Right cardiac atrium (tissue), 5 donors: ENCODE measurements around the gene OR9Q1. TPM values are rescaled to one million over a fixed set of nuclear protein-coding genes. Genes with fewer than 3 reads are reported as not detected.
"Not testable (repeated sequence)": the region's sequence is repeated elsewhere in the genome, so short reads cannot be mapped to it uniquely, and the experiment has no call there.

Experiments
- ATAC-seq, 2 donors: fragments of 200-7000 bp; cut with Tn5 transposase; one replicate each; pipeline versions ENCODE4 v1.8.0 to v1.9.1; 2020; ENCODE audit warnings: moderate library complexity in 2 of 2, mild to moderate bottlenecking in 1 of 2
- DNase-seq, 3 donors: peaks; one replicate each; pipeline ENCODE4 v3.0.0-alpha.2; 2020
- H3K27ac ChIP-seq: one replicate; pipeline ENCODE4 v1.5.1; 2013; ENCODE audit warnings: mild to moderate bottlenecking, low read length, control low read depth, moderate library complexity
- H3K27me3 ChIP-seq: one replicate; pipeline ENCODE4 v1.6.1; 2013; ENCODE audit not compliant: control insufficient read depth, insufficient read depth
- H3K4me1 ChIP-seq: one replicate; pipeline ENCODE4 v1.6.1; 2013; ENCODE audit warnings: low read length; ENCODE audit not compliant: control insufficient read depth, insufficient read depth
- H3K4me3 ChIP-seq: one replicate; pipeline ENCODE4 v1.5.1; 2013; ENCODE audit warnings: low read length, control low read depth
- H3K9me3 ChIP-seq: one replicate; pipeline ENCODE4 v1.6.1; 2013; ENCODE audit warnings: low read length; ENCODE audit not compliant: control insufficient read depth
- WGBS: extraction: QIAGEN DNeasy Blood & Tissue Kit; methylation state at CpG from one replicate; pipeline ENCODE4 v1.1.7; 2013; 5-methylcytosine and 5-hydroxymethylcytosine counted together
- intact Hi-C, 4 donors: fragments of 100-400 bp; cut with DNase I; formaldehyde crosslinking; loops; one replicate each; pipeline versions ENCODE4 v1.11.0 to v1.14.0; 2022 to 2023
- polyA plus RNA-seq: library from polyadenylated mRNA; stranded (reverse); fragments of 200-250 nt; gene quantifications from one replicate; pipeline ENCODE4 v1.2.3, GENCODE V29; 2013
- total RNA-seq, 4 donors: library from RNA; stranded (reverse); fragmentation: NEBNext Ultra II Directional; extraction: Animal tissue kit (Norgen Biotek cat#: 25700); gene quantifications; one replicate each; pipeline ENCODE4 v1.2.1, GENCODE V29; 2021
- donor health status: healthy with polysubstance abuse.
- donor health status: DM: no; HTN: yes; CAD: no.
- donor health status: DM: no; HTN: no; CAD: no.
- donor health status: DM: no; HTN: yes; CAD: no; lungs with severe emphysema.
- donor health status: DM: yes; HTN: yes; CAD: no.

Gene OR9Q1
- total and polyA plus RNA-seq, 5 donors, result not detected

GRCh38 chr11:58000021-58000420 lies 23.7 kb upstream of the OR9Q1 start:
- intact Hi-C loops, ATAC-seq, H3K4me3 ChIP-seq, DNase-seq, H3K9me3 ChIP-seq, H3K27ac ChIP-seq, H3K27me3 ChIP-seq, H3K4me1 ChIP-seq: not testable (repeated sequence)
- WGBS, result 96% methylated on average over 10 of the region's 10 CpGs

GRCh38 chr11:58000699-58001098 lies 23.0 kb upstream of the OR9Q1 start:
- WGBS, result 62% methylated on average over 5 of the region's 5 CpGs
- no peak overlapping the region for H3K27ac ChIP-seq
- H3K9me3 ChIP-seq, result no peaks in the 10 kb centered on the region
- no peak for ATAC-seq
- DNase-seq, result no peak
- intact Hi-C loops, result no loop called here
- H3K27me3 ChIP-seq, result no peaks in the 10 kb centered on the region
- peaks cover 4% of the 10 kb centered on the region for H3K4me1 ChIP-seq
- no peak overlapping the region for H3K4me3 ChIP-seq

DNA sequence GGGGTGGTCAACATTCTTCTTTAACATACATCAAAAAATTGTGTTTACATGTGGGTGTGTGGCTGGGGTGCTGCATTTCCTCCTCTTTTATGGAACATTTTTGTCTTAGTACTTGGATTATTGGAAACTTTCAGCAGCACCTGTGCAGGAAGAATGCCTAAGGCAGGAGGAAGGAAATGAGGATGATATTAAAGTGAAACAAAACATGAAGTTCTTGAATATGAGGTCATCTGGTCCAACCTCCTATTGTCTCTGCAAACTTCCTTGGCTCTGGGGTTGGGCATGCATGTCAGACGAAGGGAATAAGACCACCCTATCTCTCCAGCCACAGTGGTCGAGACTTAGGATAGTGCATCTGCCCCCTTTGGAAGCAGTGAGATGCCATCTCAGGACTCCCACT lies 20.6 kb upstream of the OR9Q1 start:
- no peak for ATAC-seq
- peak overlapping the region; percentile 15 for H3K27ac ChIP-seq

GRCh38 chr11:58003591-58003990 lies 20.1 kb upstream of the OR9Q1 start:
- H3K27me3 ChIP-seq, result no peaks in the 10 kb centered on the region
- peaks cover 7% of the 10 kb centered on the region for H3K4me1 ChIP-seq
- ATAC-seq, result no peak
- no peak for DNase-seq
- H3K9me3 ChIP-seq, result no peaks in the 10 kb centered on the region
- intact Hi-C loops, result no loop called here
- H3K4me3 ChIP-seq, result no peak overlapping the region
- H3K27ac ChIP-seq, result peak overlapping the region; percentile 1

More for the DNA sequence above, 20.6 kb upstream of the OR9Q1 start:
- DNase-seq, result no peak
- Histone ChIP-seq H3K4me3 (no peak overlapping the region), H3K9me3 (no peaks in the 10 kb centered on the region), H3K4me1 (peaks cover 7% of the 10 kb centered on the region), H3K27me3 (no peaks in the 10 kb centered on the region)
- WGBS, result 55% methylated on average over 2 of the region's 2 CpGs
- intact Hi-C loops, result no loop called here

DNA sequence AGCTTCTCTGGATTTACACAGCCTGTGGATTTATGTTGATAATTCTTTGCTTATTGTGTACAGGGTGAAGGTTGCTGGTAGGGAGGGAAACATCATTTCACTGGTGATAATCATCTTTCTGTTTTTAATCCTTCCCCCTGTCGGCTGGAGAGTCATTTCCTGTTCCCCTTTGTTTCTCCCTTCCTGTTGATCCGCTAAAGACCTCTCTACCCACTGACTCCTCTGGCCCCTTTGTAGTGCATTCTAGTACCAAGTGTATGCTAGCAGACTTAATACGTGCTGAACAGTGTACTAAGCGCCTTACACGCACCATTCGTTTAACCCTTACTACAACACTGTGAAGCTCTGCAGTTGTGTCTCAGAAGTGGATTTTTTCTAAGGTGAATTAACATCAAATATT lies 19.0 kb upstream of the OR9Q1 start:
- DNase-seq, result no peak
- Histone ChIP-seq H3K27ac (no peak overlapping the region), H3K27me3 (no peaks in the 10 kb centered on the region), H3K4me3 (no peak overlapping the region), H3K4me1 (peaks cover 7% of the 10 kb centered on the region), H3K9me3 (no peaks in the 10 kb centered on the region)
- WGBS, result 49% methylated on average over 6 of the region's 6 CpGs
- intact Hi-C loops, result no loop called here
- ATAC-seq, result peak in 1 of 2 donors; percentile 64

DNA sequence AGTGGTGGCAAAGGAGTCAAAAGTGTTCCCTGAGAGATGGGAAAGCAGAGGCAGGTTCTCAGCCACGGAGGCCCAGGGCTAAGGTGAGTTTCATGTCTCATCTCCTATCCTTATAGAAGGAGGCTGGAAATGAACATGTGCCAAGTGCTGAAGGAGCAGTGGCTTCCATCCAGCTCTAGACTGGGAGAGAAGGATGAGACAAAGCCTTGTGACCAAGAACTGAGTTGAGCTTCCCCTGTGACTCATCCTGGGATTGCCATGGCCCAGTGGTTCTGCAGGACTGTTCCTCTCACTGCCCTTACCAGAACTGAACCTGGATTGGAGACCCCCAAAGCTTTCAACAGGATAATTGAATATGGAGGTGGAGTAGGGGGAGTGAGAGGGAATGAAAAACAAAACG lies 16.7 kb upstream of the OR9Q1 start:
- no peak for DNase-seq
- no peak overlapping the region for H3K27ac ChIP-seq
- no peak overlapping the region for H3K4me3 ChIP-seq
- H3K4me1 ChIP-seq, result peaks cover 7% of the 10 kb centered on the region
- no peaks in the 10 kb centered on the region for H3K27me3 ChIP-seq
- 61% methylated on average over 2 of the region's 2 CpGs for WGBS
- intact Hi-C loops, result no loop called here
- ATAC-seq, result no peak
- no peaks in the 10 kb centered on the region for H3K9me3 ChIP-seq

GRCh38 chr11:58011771-58012170 lies 11.9 kb upstream of the OR9Q1 start:
- intact Hi-C loops, result no loop called here
- DNase-seq, result no peak
- ATAC-seq, result no peak
- Histone ChIP-seq H3K4me3 (no peak overlapping the region), H3K4me1 (peaks cover 2% of the 10 kb centered on the region), H3K9me3 (no peaks in the 10 kb centered on the region), H3K27ac (no peak overlapping the region), H3K27me3 (no peaks in the 10 kb centered on the region)
- WGBS, result 77% methylated on average over 6 of the region's 6 CpGs

- Histone ChIP-seq H3K4me1 (peaks cover 5% of the 10 kb centered on the region), H3K27ac (peak overlapping the region; percentile 90), H3K4me3 (no peak overlapping the region), H3K9me3 (no peaks in the 10 kb centered on the region), H3K27me3 (no peaks in the 10 kb centered on the region)
- 20% methylated on average over 8 of the region's 8 CpGs for WGBS
- DNase-seq (peak; percentile 74 to 92 (median 91)), ATAC-seq (peak; percentile 93 to 96)
- intact Hi-C loops, result no loop called here
Measured at GRCh38 chr11:58024601-58025091, 965 bp downstream of the OR9Q1 start.

- no peak overlapping the region for H3K27ac ChIP-seq
- no peaks in the 10 kb centered on the region for H3K9me3 ChIP-seq
Measured at GRCh38 chr11:58027341-58027740, 3.7 kb downstream of the OR9Q1 start.

GRCh38 chr11:58028687-58029411 lies 5.2 kb downstream of the OR9Q1 start:
- WGBS, result 43% methylated on average over 6 of the region's 6 CpGs
- H3K4me3 ChIP-seq, result no peak overlapping the region
- peak in 1 of 3 donors; percentile 44 for DNase-seq
- no peaks in the 10 kb centered on the region for H3K27me3 ChIP-seq
- H3K9me3 ChIP-seq, result no peaks in the 10 kb centered on the region
- peak overlapping the region; percentile 42 for H3K27ac ChIP-seq
- ATAC-seq, result peak; percentile 31 to 32
- peaks cover 2% of the 10 kb centered on the region for H3K4me1 ChIP-seq
- intact Hi-C loops, result no loop called here

More at GRCh38 chr11:58027341-58027740, 3.7 kb downstream of the OR9Q1 start:
- no peaks in the 10 kb centered on the region for H3K27me3 ChIP-seq
- H3K4me1 ChIP-seq, result peaks cover 5% of the 10 kb centered on the region
- 78% methylated on average over 4 of the region's 4 CpGs for WGBS
- H3K4me3 ChIP-seq, result no peak overlapping the region
- DNase-seq (no peak), ATAC-seq (no peak)
- intact Hi-C loops, result no loop called here

DNA sequence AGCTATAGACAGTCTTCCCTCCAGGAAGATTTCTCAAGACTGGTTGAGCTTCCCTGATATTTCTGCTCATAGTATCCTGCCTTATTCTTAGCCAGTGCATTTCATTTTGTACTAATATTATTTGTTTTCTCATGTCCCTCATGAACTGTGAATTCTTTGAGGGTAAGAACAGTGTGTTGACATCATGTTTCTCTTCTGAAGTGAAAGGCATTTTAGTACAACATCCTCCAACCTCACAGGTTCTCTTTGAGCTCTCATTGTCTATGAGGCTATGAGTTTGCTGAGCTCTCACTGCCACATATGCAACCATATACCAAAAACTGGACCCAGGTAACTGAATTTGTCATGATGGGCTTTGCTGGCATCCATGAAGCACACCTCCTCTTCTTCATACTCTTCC lies 7.0 kb downstream of the OR9Q1 start, which contains the start of gene OR6Q1:
OR6Q1 (plus strand) TSS at position 301 of the 400 bp plus-strand sequence; CDS start at position 301, 0 bp downstream.
- Histone ChIP-seq H3K27me3 (no peaks in the 10 kb centered on the region), H3K9me3 (no peaks in the 10 kb centered on the region), H3K4me1 (no peaks in the 10 kb centered on the region), H3K4me3 (no peak within 1 kb of the TSS), H3K27ac (no peak within 1 kb of the TSS)
- ATAC-seq, result no peak
- no peak for DNase-seq
- intact Hi-C loops, result no loop called here
